ENCODE measurements around the gene WNT3A. TPM values are rescaled to one million over a fixed set of nuclear protein-coding genes. Genes with fewer than 3 reads are reported as not detected.

Gene WNT3A
- total RNA-seq, 1 experiment from 2014 or later, result 1.0 TPM

GRCh38 chr1:228012555-228012954 lies 5.8 kb downstream of the WNT3A start:
- BruUV-seq (replicated peaks), result no TSS peak
- CTCF ChIA-PET, result no interaction called here

DNA sequence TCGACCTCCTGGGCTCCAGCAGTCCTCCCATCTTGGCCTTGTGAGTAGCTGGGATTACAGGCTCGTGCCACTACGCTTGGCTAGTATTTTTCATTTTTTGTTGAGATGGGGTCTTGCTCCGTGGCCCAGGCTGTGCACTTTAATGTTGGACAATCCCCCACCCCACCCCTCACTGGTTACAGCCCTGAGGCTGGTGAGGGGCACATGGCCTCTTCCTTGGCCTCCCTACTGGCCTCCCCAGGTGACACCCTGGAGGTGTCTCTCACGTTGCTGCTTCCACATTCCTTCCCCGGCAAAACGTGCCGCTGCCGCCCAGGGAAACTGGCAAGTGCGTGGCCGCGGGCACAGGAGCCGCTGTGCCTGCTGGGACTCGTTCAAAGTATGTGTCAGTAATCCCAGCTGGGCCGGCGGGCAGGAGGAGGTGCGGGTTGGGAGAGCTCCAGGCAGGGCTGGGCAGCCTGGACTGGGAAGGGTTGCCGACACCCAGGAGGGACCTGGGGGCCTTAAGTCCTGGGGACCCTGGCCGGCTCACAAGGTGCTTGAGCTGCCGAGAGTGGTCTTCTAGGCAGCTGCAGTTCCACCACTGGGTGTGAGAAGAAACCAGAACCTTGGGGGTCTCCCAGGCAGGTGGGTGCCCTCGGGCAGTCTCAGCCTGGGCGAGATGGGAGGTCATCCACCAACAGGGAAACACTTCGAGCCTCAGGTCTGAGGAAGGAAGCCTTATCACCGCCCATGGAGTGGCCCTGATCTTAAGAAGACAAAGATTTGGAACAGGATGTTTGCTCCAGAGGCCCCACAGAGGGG lies 6.5 kb downstream of the WNT3A start:
- Histone ChIP-seq H3K4me2 (ENCODE audit: low read length) (peak overlapping the region; percentile 54), H3K27me3 (ENCODE audit: low read length) (0 out of 2 replicates have a peak, but pooled peaks cover 3% of the 10 kb centered on the region), H3K27ac (ENCODE audit: low read length) (no peak overlapping the region), H3K79me2 (ENCODE audit: low read length) (no peaks in the 10 kb centered on the region), H3K4me3 (ENCODE audit: low read length) (no peak overlapping the region), H3K9me3 (ENCODE audit: low read length) (no peaks in the 10 kb centered on the region), H4K20me1 (ENCODE audit: low read length) (no peaks in the 10 kb centered on the region), H2AFZ (ENCODE audit: low read length) (peak overlapping the region; percentile 59), H3F3A (ENCODE audit: low read length, unreplicated experiment) (no peaks in the 10 kb centered on the region), H3K9ac (ENCODE audit: low read length) (no peak overlapping the region), H3K9me2 (replicated peaks; ENCODE audit: low read length) (no peaks in the 10 kb centered on the region), H3K36me3 (ENCODE audit: low read depth, low read length) (no peaks in the 10 kb centered on the region), H3K4me1 (ENCODE audit: insufficient read depth, low read length) (peaks cover 16% of the 10 kb centered on the region)
- POLR2A ChIA-PET (ENCODE audit: unreplicated experiment), result interaction anchor here (0.6 kb wide), 1 partner anchor 14 kb away, joined by 9 read pairs; no protein-coding TSS in a partner anchor
- intact Hi-C loops (cut with micrococcal nuclease), result no loop called here
- ATAC-seq (peak; percentile 75), DNase-seq (peak; percentile 77)
- CTCF ChIA-PET, result no interaction called here
- TF ChIP-seq EZH2phosphoT487 (IDR thresholded peaks at IDR 0.05; ENCODE audit: borderline replicate concordance, low read length) (no peak), CTCF (conservative IDR thresholded peaks at IDR 0.05; ENCODE audit: low read depth, low read length) (no peak), EZH2 (IDR thresholded peaks at IDR 0.05; ENCODE audit: low read length, unreplicated experiment) (no peak)
- BruUV-seq (replicated peaks), result no TSS peak

More at GRCh38 chr1:228012555-228012954, 5.8 kb downstream of the WNT3A start:
- intact Hi-C loops (cut with micrococcal nuclease), result no loop called here
- POLR2A ChIA-PET (ENCODE audit: unreplicated experiment), result no interaction called here
- H2AFZ ChIP-seq (ENCODE audit: low read length), result no peak overlapping the region
- H3K4me1 ChIP-seq (ENCODE audit: insufficient read depth, low read length), result peaks cover 16% of the 10 kb centered on the region
- no peak overlapping the region for H3K4me3 ChIP-seq (ENCODE audit: low read length)
- no peak overlapping the region for H3K4me2 ChIP-seq (ENCODE audit: low read length)
- DNase-seq, result no peak
- no peak overlapping the region for H3K9ac ChIP-seq (ENCODE audit: low read length)
- H3K36me3 ChIP-seq (ENCODE audit: low read depth, low read length), result no peaks in the 10 kb centered on the region
- H3K9me3 ChIP-seq (ENCODE audit: low read length), result no peaks in the 10 kb centered on the region
- no peaks in the 10 kb centered on the region for H3F3A ChIP-seq (ENCODE audit: low read length, unreplicated experiment)
- TF ChIP-seq EZH2 (IDR thresholded peaks at IDR 0.05; ENCODE audit: low read length, unreplicated experiment) (no peak), EZH2phosphoT487 (IDR thresholded peaks at IDR 0.05; ENCODE audit: borderline replicate concordance, low read length) (no peak), CTCF (conservative IDR thresholded peaks at IDR 0.05; ENCODE audit: low read depth, low read length) (no peak)
- no peak overlapping the region for H3K27ac ChIP-seq (ENCODE audit: low read length)
- H3K9me2 ChIP-seq (replicated peaks; ENCODE audit: low read length), result no peaks in the 10 kb centered on the region
- no peaks in the 10 kb centered on the region for H3K79me2 ChIP-seq (ENCODE audit: low read length)
- H3K27me3 ChIP-seq (ENCODE audit: low read length), result peaks cover 9% of the 10 kb centered on the region
- ATAC-seq, result no peak
- no peaks in the 10 kb centered on the region for H4K20me1 ChIP-seq (ENCODE audit: low read length)

Data from PC-3 (cell line).